ENCODE results near the gene SYMPK.

DNA sequence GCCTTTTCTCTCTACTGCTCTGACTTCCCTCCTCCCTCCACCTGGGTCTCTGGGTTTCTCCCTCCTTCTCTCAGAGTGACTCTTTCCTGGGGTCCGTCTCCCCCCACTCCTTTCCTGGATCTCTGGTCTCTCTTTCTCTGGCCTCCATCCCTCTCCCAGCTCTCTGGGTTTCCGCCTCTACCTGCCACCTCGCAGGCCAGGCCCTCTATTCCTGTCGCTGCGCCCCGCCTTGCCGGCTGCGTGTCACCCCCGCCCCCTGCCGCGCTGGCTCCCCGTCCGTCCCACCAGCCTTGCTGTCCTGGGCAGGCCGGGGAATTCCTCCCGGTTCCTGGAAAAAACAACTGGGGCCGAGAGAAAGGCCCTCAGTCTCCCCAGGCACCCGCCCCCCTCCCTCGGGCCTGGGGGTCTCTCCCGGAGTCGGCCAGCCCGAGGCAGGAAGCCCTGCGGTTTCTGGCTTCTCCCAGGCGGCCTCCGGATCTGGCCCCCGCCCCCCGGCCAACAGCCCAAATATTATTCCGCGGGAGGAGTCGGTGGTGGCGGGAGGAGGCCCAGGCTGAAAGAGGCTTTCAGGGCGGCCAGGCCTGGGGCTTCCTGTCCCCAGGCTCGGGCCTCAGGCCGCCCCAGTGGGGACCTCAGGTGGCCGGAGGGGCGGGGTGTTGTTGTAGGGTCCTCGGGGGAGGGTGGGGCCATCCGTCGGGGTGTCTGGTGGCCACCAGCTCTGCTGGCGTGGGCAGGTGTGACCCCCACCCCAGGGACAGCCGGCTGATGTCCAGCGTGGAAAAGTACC is 13.7 kb upstream of the SYMPK start:
- TF ChIP-seq ZFP69B (tag by site-specific recombination; IDR thresholded peaks at IDR 0.05) (no peak), ZNF501 (tag by site-specific recombination; IDR thresholded peaks at IDR 0.05) (no peak), ZNF768 (tag by site-specific recombination; IDR thresholded peaks at IDR 0.05) (no peak)

Measured in HEK293 (cell line).